ENCODE data around the gene USP40.

The USP40 gene

GRCh38 chr2:233434666-233435330 lies 131.8 kb downstream of the USP40 start:
- no peaks in the 10 kb centered on the region for H3K36me3 ChIP-seq (ENCODE audit: low read length)

DNA sequence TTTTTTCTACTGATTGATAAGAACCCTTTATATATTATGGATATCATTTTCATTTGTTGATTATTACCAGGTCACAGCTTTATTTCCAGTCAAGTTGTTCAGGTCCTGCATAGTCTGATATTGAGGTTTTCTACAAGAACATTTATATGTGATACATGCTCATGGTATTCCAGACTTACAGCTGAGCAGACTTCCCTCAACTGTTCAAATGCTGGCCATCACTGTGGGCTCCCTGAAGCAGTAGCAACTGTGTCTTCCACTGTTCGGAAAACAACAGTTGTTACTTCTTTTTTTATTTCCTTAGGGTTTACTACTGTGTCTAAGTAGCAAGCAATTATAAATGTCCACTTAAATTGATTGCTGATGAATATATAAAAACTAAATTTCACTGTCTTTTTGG lies 132.8 kb downstream of the USP40 start:
- no peaks in the 10 kb centered on the region for H4K20me1 ChIP-seq (ENCODE audit: low read depth, low read length)
- no peaks in the 10 kb centered on the region for H3K79me2 ChIP-seq (ENCODE audit: insufficient read depth, low read length)
- no peak overlapping the region for H3K9ac ChIP-seq (ENCODE audit: low read length)
- H3F3A ChIP-seq (ENCODE audit: insufficient read depth) = no peaks in the 10 kb centered on the region
- H3K27ac ChIP-seq (ENCODE audit: low read depth, low read length) = no peak overlapping the region
- H3K27me3 ChIP-seq (ENCODE audit: low read length) = no peaks in the 10 kb centered on the region
- H3K36me3 ChIP-seq (ENCODE audit: low read length) = no peaks in the 10 kb centered on the region
- TF ChIP-seq EZH2phosphoT487 (conservative IDR thresholded peaks at IDR 0.05; ENCODE audit: low read length) = no peak
- TF ChIP-seq, protein P1, sequence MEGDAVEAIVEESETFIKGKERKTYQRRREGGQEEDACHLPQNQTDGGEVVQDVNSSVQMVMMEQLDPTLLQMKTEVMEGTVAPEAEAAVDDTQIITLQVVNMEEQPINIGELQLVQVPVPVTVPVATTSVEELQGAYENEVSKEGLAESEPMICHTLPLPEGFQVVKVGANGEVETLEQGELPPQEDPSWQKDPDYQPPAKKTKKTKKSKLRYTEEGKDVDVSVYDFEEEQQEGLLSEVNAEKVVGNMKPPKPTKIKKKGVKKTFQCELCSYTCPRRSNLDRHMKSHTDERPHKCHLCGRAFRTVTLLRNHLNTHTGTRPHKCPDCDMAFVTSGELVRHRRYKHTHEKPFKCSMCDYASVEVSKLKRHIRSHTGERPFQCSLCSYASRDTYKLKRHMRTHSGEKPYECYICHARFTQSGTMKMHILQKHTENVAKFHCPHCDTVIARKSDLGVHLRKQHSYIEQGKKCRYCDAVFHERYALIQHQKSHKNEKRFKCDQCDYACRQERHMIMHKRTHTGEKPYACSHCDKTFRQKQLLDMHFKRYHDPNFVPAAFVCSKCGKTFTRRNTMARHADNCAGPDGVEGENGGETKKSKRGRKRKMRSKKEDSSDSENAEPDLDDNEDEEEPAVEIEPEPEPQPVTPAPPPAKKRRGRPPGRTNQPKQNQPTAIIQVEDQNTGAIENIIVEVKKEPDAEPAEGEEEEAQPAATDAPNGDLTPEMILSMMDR (IDR thresholded peaks at IDR 0.05; ENCODE audit: insufficient read depth, low read length, poor library complexity, severe bottlenecking) = no peak
- H3K4me2 ChIP-seq (ENCODE audit: low read depth, low read length, poor library complexity, severe bottlenecking) = no peak overlapping the region
- no peaks in the 10 kb centered on the region for H3K9me3 ChIP-seq (ENCODE audit: insufficient read depth, low read length)
- no peak overlapping the region for H2AFZ ChIP-seq (ENCODE audit: low read depth, low read length, severe bottlenecking)
- H3K9me2 ChIP-seq (replicated peaks; ENCODE audit: insufficient read depth, low read length) = no peaks in the 10 kb centered on the region
- H3K4me3 ChIP-seq (ENCODE audit: insufficient read depth, low read length, poor library complexity, severe bottlenecking) = no peak overlapping the region

More at GRCh38 chr2:233434666-233435330, 131.8 kb downstream of the USP40 start:
- H3K9me2 ChIP-seq (replicated peaks; ENCODE audit: insufficient read depth, low read length) = no peaks in the 10 kb centered on the region
- H3F3A ChIP-seq (ENCODE audit: insufficient read depth) = no peaks in the 10 kb centered on the region
- H3K27me3 ChIP-seq (ENCODE audit: low read length) = no peaks in the 10 kb centered on the region
- H2AFZ ChIP-seq (ENCODE audit: low read depth, low read length, severe bottlenecking) = no peak overlapping the region
- H3K4me3 ChIP-seq (ENCODE audit: insufficient read depth, low read length, poor library complexity, severe bottlenecking) = no peak overlapping the region
- TF ChIP-seq, protein P1 (IDR thresholded peaks at IDR 0.05; ENCODE audit: insufficient read depth, low read length, poor library complexity, severe bottlenecking) = no peak
- no peak for TF ChIP-seq EZH2phosphoT487 (conservative IDR thresholded peaks at IDR 0.05; ENCODE audit: low read length)
- no peaks in the 10 kb centered on the region for H3K9me3 ChIP-seq (ENCODE audit: insufficient read depth, low read length)
- no peak overlapping the region for H3K27ac ChIP-seq (ENCODE audit: low read depth, low read length)
- H3K9ac ChIP-seq (ENCODE audit: low read length) = no peak overlapping the region
- H3K79me2 ChIP-seq (ENCODE audit: insufficient read depth, low read length) = no peaks in the 10 kb centered on the region
- H3K4me2 ChIP-seq (ENCODE audit: low read depth, low read length, poor library complexity, severe bottlenecking) = no peak overlapping the region
- H4K20me1 ChIP-seq (ENCODE audit: low read depth, low read length) = no peaks in the 10 kb centered on the region

DNA sequence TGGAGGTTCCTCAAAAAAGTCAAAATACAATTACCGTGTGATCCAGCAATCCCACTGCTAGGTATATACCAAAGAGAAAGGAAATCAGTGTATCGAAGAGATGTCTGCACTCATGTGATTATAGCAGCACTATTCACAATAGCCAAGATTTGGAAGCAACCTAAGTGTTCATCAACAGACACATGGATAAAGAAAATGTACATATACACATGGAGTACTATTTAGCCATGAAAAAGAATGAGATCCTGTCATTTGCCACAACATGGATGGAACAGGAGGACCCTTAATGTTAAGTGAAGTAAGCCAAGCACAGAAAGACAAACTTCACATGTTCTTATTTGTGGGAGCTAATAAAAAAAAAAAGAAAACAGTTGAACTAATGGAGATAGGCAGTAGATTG lies 133.6 kb downstream of the USP40 start:
- Histone ChIP-seq H3K9ac (ENCODE audit: low read length) (no peak overlapping the region), H3K27me3 (ENCODE audit: low read length) (no peaks in the 10 kb centered on the region), H4K20me1 (ENCODE audit: low read depth, low read length) (no peaks in the 10 kb centered on the region), H3K36me3 (ENCODE audit: low read length) (no peaks in the 10 kb centered on the region), H2AFZ (ENCODE audit: low read depth, low read length, severe bottlenecking) (no peak overlapping the region), H3K9me2 (replicated peaks; ENCODE audit: insufficient read depth, low read length) (no peaks in the 10 kb centered on the region), H3K27ac (ENCODE audit: low read depth, low read length) (no peak overlapping the region), H3K4me3 (ENCODE audit: insufficient read depth, low read length, poor library complexity, severe bottlenecking) (no peak overlapping the region), H3K9me3 (ENCODE audit: insufficient read depth, low read length) (no peaks in the 10 kb centered on the region), H3K4me2 (ENCODE audit: low read depth, low read length, poor library complexity, severe bottlenecking) (no peak overlapping the region), H3K79me2 (ENCODE audit: insufficient read depth, low read length) (no peaks in the 10 kb centered on the region), H3F3A (ENCODE audit: insufficient read depth) (no peaks in the 10 kb centered on the region)
- TF ChIP-seq EZH2phosphoT487 (conservative IDR thresholded peaks at IDR 0.05; ENCODE audit: low read length) = no peak
- TF ChIP-seq, protein P1 (IDR thresholded peaks at IDR 0.05; ENCODE audit: insufficient read depth, low read length, poor library complexity, severe bottlenecking) = no peak
